Islet of Langerhans (tissue), 1 donor: ENCODE results near the gene PTPN13.
"Not testable (repeated sequence)": the region's sequence is repeated elsewhere in the genome, so short reads cannot be mapped to it uniquely, and the experiment has no call there.

ENCODE experiments used
- FAIRE-seq: peaks from one replicate; lab custom pipeline; 2011; peaks lifted over from hg19 to GRCh38; lab: Jason Lieb, UNC

The PTPN13 gene

DNA sequence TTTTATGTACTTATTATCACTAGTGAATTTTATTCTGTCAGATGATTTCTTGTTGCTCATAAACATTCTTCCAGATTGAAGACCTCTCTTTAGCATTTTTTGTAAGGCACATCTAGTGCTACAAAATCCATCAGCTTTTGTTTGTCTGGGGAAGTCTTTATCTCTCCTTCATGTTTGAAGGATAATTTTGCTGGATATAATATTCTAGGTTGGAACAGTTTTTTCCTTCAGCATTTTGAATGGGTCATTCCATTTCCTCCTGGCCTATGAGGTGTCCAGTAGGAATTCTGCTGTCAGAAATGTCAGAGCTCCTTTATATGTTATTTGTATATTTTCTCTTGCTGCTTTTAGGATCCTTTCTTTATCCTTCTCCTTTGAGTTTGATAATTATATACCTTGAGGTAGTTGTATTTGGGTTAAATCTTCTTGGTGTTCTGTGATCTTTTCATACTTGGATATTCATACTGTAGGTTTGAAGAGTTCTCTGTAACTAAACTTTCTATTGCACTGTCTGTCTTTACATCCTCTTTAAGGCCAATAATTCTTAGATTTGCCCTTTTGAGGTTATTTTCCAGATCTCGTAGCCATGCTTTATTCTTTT lies 58.3 kb downstream of the PTPN13 start:
- no peak for FAIRE-seq

DNA sequence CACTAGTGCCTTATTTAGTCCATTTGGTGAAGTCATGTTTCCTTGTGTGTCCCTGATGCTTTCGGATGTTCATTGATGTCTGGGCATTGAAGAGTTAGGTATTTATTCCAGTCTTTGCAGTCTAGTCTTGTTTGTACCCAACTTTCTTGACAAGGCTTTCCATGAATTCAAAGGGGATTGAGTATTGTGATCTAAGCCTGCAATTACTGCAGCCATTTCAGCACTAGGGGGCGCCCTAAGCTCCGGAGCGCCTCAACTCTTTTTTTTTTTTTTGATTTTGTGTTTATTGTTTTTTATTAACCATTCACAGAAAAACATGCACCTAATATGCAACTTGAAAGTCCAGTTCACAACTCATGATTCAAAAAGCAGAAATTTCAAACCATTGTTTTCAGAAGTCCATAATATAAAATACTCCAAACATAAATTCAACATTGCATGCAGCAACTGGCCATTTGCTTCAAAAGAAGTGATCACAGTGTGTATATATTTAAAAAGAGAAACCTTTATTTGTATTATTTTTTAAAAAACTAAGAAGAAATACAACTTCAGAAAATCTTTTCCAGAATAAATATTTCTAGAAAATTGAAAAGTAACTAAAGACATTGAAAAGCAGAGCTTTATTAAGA lies 59.2 kb downstream of the PTPN13 start:
- FAIRE-seq: no peak

DNA sequence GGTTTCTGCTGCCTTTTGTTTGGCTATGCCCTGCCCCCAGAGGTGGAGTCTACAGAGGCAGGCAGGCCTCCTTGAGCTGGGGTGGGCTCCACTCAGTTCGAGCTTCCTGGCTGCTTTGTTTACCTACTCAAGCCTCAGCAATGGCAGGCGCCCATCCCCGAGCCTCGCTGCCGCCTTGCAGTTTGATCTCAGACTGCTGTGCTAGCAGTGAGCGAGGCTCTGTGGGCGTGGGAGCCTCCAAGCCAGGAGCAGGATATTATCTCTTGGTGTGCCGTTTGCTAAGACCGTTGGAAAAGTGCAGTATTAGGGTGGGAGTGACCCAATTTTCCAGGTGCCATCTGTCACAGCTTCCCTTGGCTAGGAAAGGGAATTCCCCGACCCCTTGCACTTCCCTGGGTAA lies 62.7 kb downstream of the PTPN13 start:
- FAIRE-seq: not testable (repeated sequence)

DNA sequence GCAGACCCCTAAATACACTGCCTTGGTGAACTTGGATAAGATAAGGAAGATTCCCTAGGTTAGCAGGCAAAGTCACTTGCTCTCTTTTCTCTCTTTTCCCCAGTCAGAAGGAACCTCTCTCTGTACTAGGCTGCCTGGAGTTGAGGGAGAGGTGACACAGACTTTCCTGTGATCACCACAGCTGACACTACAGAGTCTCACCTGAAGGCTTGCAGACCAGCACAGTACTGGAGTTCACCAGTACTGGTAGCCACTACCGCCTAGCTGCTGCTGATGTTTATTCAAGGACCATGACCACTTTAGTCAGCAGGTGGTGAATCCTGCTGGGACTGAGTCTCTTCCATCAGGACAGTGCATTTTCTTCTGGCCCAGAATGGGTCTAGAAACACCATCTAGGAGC lies 63.3 kb downstream of the PTPN13 start:
- no peak for FAIRE-seq

DNA sequence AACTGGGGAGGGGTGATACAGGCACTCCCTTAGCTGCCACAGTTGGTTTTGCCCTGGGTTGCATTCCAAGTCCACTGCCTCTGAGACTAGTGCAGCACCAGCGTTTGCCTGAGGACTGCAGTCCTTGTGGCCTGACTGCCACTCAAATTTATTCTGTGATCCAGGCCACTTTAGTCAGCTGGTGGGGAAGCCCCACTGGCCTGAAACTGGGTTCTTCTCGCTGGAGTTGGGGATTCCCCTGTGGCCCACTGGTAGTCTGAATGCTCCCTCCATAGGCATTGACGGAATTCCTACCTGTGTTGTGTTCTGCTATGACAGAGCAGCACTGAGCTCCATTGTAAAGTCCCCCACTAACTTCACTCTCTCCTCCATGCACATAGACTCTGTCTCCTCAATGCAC lies 63.8 kb downstream of the PTPN13 start:
- no peak for FAIRE-seq

DNA sequence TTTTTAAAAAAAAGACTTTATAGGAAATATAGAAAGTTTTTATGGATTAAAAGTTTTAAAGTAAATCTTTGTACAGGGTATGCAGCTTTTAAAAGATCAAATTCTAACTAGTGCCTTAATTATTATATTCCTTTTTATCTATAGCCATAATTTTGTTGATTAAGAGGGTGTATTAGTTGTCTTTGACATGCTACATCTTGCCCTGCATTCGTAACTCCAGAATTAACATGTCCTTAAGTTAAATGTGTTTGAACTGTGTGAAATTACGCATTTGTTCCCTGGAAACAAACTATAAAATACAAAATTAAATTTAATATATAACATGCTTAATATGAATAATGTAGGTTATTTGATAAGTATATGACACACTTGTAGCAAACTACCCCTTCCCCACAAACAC lies 66.3 kb downstream of the PTPN13 start:
- no peak for FAIRE-seq

DNA sequence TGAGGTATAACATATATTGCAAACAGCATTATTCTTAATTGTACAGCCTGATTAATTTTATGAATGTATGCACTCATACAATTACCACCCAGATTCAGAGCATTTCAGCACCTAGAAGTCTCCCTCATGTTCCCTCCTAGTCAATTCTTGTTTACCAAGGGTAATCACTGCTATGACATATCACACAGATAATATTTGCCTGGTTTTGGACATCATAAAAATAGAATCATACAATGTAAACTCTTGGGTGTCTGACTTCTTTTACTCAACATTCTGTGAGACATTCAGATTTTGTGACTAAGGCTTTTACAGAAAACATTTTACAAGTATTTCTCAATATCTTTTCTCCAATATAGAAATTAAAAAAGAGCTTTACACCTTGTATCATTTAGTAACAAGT lies 66.9 kb downstream of the PTPN13 start:
- FAIRE-seq: no peak

DNA sequence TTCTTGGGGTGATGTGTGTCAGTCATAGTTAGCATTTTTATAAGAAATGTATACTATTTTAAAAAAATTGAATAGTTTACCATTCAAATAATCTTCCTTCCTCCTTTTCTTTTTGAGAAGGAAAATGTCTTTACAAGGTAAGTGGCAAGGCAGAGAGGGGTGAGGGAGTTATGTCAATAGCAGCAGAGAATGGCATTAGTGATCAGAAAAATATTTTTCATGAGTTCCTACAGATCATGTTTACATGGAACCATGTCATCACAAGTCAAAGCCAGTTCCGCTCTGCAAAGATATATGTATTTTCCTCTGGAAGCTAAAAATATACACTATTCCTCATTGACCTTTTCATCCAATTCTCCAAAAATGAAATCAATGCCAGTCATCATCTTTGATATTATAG lies 67.3 kb downstream of the PTPN13 start:
- FAIRE-seq: no peak

DNA sequence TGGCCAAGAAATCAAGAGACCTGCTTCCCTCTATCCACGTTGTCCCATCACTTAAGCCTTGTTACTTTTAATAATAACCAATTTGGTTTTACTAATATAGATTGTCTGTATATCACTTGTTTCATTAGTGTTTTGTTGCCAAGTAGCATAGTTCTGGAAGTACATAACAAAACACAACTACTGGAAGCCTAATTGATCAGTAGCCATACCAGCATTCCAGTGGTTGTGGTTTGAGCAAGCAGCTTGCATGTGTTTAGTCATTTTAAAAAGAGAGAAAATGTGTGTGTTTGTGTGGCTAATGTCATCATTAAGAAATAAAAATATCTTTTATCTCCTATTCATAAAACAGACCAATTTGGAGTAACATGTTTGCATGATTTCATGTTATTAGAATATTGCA lies 70.8 kb downstream of the PTPN13 start:
- FAIRE-seq: no peak

DNA sequence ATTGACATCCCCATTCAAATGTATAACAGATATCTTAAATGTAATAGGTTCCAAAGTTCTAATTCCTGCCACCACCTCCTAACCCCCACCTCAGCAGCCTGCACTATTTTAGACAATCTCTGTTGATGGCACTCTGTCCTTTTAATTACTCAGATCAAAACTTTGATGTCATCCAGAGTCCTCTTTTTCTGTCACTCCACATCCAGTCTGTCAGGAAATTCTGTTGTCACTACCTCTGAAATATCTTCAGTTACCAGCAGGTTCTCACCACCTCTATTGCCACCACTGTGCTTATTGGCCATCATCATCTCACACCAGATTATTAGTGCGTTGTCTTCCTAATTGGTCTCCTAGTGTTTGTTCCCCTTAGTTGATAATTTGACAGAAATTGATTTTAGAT lies 76.2 kb downstream of the PTPN13 start:
- FAIRE-seq: no peak

DNA sequence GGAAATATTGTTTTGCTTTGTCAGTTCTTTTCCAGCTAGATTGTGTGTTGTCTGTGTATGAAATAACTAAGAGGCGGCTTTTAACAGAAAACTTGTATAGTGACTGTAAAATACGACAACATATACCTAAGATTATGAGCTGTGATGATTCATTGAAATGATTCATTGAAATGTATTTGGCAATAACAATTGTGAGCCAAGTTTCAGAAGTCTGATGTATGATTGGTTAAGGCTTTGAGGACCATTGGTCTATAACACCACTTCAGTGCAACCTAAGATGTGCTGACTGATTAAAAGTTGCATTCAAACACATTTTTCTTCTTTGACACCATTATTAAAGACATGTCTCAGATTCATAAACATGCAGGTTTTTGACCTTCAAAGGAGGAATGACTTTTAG lies 76.6 kb downstream of the PTPN13 start:
- no peak for FAIRE-seq

DNA sequence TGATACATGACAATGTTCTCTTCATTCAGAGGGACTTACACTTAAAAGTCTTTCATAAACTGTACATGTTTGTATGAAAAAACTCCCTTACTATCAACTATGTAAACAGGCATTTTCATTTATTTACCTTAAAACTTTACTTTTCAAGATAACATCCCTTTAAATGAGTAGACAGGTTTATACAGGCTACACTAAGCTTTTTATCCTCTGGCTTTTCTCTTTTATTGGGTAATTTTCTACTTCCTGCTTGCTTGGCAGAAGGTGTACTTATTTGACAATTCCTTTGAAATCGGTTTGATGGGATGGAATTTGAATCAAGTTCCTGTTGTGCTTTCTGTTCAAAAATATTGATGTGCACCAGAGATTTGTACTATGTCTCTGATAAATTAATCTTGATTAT lies 81.4 kb downstream of the PTPN13 start:
- FAIRE-seq: peak; percentile 36

DNA sequence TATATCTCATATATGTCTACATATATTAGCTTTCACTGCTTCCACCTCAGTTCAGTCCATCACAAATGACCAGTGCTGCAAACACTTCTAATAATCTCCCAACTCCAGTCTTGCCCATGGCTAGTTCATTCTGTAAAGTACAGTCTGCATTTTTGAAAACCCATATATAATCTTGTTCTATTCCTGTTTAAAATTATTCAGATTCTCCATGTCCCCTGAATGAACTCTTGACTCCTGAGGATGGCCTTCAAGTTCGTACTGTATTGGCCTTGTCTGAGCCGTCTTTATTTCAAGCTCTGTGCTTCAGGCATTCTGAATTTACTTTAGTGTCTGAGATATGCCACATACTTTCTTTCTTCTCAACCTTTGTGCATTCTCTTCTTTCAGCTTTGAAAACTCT lies 84.7 kb downstream of the PTPN13 start:
- FAIRE-seq: no peak

DNA sequence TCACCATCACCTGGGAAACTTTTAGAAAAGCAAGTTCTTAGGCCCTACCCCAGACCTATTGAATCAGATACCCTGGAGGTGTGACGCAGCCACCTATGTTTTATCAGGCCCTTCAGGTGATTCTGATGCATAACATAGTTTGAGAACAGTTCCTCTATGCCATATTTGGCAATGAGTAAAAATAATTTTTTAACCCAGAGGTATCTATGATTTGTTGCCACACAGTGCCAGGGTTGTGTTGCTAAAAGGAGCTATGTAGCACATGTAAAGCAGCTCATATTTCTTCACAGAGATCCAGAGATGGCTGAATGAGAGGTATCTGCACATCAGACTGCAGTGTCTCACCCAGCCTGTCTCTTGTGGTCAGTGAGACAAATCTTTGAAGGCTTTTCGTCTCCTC lies 85.3 kb downstream of the PTPN13 start:
- no peak for FAIRE-seq

DNA sequence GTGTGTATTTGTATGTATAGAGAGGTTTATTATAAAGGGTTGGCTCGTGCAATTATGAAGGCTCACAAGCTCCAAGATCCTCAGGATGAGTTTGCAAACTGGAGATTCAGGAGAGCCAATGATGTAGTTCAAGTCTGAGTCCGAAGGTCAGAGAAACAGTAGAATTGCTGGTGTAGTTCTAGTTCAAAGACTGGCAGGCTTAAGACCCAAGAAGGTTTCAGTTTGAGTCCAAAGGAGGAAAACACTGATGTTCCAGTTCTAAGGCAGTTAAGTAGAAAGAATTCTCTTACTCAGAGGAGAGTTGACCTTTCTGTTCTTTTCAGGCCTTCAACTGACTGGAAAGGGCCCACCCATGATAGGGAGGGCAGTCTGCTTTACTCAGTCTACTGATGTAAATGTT lies 89.1 kb downstream of the PTPN13 start:
- no peak for FAIRE-seq

DNA sequence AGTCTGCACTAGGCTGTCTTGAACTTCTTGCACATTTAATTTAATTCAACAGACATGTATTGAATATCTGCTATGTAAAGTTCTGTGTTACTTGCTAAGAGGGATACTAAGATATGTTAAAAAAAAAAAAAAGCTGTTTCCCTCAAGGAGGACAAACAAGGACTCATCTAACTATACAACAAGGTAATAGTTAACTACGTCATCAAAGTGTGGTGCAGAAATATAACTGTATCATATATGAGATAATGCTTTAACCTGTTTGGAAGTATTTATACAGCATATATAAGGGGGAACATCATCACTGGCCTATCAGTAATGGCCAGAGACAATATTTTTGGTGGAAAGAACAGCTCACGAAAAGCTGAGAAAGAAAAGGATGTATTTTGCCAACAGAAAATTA lies 89.9 kb downstream of the PTPN13 start:
- FAIRE-seq: no peak

DNA sequence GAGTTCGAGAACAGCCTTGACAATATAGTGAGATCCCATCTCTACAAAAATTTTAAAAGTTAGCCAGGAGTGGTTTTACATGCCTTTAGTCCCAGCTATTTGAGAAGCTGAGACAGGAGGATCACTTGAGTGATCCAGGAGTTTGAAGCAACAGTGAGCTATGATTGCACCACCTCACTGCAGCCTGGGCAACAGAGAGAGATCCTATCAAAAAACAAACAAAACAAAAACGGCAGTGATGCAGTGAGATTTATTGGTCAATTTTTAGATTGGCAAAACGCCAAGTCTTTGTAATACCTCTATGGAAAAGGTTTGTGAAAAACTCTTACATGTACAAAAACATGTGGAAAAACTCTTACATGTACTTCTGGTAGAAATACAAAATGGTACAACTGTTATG lies 91.3 kb downstream of the PTPN13 start:
- FAIRE-seq: peak; percentile 33

DNA sequence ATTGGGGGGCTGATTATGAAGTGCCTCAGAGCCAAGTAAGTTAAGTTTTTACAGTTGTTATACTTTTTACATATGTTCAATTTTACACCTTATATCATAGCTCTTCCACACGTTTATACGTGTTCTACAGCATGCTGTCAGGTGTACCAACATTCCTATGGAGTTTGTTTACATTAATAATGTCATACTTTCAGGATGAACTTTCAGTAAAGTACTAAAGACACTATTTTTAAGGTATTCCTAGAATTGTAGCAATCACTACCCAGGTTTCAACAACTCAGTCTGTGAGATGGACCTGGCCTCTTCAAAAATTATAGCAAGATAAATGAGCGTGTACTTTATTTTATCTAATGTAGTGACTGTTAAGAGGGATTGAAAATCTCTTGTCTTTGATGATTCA lies 92.6 kb downstream of the PTPN13 start:
- FAIRE-seq: no peak

DNA sequence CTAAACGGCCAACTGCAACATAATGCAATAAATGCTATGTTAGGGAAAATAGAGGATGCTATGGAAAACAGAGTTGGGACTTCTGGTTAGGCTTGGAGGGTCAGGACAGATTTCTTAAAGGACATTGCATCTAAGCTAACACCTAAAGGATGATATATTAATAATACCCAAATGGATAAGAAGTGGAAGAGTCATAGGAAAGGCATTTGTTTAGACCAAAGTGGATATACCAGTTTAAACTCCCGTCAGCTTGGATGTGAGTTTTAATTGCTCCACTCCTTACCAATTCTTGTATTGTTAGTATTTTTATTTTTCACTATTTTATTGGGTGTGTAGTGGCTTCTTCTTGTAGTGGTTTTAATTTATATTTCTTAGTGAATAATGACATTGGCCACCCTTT lies 93.9 kb downstream of the PTPN13 start:
- no peak for FAIRE-seq

DNA sequence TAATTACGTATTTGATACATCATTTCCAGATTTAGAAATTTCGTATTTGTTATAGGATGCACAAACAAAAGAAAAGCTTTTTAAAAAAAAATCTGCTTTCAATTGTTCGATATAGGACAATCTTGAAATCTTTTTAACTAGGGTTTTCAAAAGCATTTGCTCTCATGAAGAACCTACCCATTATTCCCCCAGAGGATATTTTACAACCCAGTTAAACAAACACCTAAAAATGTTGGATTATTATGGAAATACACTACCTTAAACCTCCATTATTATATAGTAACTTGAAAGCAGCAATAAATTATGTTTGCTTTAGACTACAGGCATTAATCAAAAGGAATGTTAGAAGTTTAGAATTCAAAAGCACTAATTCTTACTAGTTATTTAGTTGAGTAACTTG lies 110.5 kb downstream of the PTPN13 start:
- no peak for FAIRE-seq

DNA sequence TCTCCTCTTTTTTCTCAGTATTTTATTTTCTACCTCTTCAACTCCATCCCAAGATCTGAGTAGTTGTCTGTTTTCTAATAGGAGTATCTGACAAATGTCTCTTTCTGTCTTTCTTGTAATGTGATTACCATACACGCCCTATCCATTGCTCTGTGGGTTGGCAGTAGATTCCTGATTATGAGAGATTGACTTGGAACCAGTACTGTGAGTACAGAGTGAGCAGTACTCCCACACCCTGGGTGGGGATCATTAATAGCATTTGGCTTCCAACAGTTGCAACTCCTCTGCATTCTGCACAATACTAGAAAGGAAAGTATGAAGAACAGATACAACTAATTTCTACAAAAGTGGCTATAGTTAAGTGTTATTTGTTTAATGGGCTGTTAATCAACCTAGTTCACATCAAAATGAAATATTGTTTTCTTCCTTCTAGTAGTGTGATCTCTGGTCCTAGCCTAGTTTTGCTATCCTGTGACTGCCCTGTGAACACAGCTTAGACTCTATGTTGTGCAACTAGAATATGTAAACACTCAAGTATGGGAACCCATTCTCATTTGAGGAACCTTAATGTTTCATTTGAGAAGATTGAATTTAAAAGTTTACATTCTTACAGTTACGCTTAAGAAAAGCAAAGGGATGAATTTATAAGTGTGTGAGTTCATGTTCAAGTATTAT lies 112.9 kb downstream of the PTPN13 start:
- no peak for FAIRE-seq

DNA sequence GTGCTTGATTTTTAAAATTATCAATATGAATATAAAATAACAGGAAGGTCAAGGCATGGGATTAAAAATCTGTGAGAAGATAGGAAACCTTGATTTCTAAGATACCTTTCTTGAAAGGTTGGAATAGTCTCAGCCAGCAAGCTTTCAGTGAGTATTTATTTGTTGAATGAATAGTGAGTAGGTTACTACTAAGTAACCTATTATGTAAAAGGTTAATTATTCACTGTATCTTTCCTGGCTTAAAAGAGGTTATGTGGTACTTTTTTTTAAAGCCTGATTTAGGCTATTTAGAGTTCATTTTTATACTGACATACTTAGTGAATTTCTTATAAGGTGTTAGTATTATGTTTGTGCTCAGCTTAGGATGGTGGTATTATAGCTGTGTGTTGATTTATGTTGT lies 123.5 kb downstream of the PTPN13 start:
- FAIRE-seq: peak; percentile 96

DNA sequence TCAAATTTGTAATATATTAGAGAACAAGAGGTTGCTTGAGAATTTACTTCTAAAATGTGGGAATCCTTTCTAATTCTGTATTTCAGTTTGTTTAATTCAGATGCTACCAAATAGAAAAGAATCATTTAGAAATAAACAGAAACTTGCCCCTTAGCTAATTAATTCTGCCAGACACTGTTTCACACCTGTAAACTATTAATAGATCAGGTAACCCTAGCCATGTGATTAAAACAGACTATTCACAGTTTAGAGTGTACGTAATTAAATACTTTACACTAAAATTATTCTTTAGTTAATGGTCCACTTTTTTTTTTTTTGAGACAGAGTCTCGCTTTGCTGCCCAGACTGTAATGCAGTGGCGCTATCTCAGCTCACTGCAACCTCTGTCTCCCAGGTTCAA lies 124.0 kb downstream of the PTPN13 start:
- FAIRE-seq: peak; percentile 92

DNA sequence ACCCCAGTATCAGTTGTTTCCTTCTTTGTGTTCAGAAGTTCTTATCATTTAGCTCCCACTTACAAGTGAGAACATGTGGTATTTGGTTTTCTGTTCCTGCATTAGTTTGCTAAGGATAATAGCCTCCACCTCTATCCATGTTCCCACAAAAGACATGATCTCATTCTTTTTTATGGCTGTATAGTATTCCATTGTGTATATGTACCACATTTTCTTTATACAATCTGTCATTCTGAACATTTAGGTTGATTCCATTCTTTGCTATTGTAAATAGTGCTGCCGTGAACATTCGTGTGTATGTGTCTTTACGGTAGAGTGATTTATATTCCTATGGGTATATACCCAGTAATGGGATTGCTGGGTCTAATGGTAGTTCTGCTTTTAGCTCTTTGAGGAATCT lies 125.0 kb downstream of the PTPN13 start:
- FAIRE-seq: not testable (repeated sequence)
